GM19043 (cell line): Measurements from ENCODE around the gene TTC34.

Source experiments
- ATAC-seq: cut with Tn5 transposase; IDR thresholded peaks from one replicate; pipeline ENCODE4 v1.9.1; 2021; ENCODE audit warnings: low read depth; ENCODE audit not compliant: unreplicated experiment

TTC34 gene

GRCh38 chr1:2595261-2595811, 206.2 kb downstream of the TTC34 start:
- no peak for ATAC-seq

DNA sequence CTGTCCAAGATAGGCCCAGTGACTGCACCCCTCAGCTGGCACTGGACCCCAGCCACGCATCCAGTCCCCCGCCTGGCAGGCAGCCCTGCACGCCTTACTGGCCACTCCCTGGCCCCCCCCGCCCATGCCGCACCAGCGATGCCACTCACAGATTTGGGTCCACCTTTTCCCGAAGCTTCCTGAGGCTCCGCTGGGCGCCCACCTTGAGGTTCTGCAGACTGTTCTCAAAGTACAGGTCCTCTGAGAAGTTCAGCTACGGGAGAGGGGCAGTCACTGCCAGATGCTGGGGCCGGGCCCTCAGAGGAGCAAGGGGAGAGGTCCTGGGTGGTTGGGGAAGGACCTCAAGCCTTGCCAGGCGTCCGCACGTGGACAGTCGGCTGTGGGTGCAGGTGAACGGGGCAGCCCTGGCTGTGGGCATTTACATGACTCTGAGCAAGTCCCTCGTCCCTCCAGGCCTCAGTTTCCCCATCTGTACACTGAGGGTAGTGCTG, 206.8 kb downstream of the TTC34 start:
- ATAC-seq: no peak

DNA sequence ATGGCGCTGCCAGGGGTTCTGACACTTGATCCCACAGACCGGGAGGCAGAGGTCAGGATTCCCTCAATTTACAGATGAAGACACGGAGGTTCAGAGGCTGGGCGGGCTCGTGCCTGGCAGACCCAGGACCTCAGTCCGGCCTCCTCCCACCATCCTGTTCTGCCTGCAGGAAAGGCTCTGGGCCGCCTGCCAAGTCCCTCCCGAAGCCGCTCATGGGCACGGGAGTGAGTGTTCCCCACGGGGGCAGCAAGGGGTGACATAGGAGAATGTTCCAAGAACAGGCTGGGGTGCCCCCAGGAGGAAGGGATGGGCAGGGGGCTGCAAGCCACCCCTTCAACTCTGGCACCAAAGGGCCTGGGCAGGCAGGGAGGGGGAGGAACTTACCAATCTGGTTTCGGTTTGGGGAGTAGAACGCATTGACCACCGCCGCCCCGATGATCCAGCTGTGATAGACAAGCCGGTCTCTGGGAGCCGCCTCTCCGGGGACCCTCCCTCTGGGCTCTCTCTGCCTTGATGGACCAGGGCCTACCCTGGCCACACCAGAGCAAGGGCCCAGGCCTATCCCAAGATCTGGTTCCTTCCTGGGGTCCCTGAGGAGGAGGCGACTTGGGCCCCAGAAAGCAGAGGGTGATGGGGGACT, 207.4 kb downstream of the TTC34 start:
- ATAC-seq: no peak

GRCh38 chr1:2593251-2593878, 208.1 kb downstream of the TTC34 start:
- ATAC-seq: no peak

- no peak for ATAC-seq
Measured at GRCh38 chr1:2592672-2593071, 208.8 kb downstream of the TTC34 start.

DNA sequence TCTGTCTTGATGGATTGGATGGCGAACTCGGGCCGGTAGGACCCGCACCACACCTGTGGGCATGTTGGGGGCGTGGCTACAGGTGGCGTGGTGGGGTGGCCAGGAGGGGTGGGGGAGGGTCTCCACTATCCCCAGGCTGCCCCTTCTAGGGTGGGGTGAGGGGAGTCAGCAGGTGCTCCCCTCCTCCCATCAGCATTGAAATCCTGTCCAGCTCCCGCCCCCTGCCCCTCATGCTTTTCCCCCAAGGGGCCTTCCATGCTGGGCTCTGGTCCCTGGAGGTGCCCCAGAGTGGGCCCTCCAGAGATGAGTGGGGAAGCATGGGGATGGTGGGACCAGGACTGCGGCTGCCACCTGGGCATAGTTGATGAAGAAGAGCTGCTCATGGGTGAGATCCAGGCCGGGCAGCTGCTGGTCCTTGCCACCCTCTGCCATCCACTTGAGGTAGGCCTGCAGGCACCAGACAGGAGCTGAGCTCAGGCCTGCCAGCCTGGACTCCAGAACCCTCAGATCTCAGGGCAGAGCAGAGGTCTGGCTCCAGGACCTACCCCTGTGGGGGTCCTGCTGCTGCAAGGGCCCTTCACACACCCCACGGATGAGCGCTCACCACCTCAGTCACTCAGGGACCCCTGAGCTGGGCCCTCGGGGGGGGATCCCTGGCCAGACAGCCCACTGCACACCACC, 209.8 kb downstream of the TTC34 start:
- ATAC-seq: no peak

GRCh38 chr1:2591233-2591580, 210.3 kb downstream of the TTC34 start:
- no peak for ATAC-seq

DNA sequence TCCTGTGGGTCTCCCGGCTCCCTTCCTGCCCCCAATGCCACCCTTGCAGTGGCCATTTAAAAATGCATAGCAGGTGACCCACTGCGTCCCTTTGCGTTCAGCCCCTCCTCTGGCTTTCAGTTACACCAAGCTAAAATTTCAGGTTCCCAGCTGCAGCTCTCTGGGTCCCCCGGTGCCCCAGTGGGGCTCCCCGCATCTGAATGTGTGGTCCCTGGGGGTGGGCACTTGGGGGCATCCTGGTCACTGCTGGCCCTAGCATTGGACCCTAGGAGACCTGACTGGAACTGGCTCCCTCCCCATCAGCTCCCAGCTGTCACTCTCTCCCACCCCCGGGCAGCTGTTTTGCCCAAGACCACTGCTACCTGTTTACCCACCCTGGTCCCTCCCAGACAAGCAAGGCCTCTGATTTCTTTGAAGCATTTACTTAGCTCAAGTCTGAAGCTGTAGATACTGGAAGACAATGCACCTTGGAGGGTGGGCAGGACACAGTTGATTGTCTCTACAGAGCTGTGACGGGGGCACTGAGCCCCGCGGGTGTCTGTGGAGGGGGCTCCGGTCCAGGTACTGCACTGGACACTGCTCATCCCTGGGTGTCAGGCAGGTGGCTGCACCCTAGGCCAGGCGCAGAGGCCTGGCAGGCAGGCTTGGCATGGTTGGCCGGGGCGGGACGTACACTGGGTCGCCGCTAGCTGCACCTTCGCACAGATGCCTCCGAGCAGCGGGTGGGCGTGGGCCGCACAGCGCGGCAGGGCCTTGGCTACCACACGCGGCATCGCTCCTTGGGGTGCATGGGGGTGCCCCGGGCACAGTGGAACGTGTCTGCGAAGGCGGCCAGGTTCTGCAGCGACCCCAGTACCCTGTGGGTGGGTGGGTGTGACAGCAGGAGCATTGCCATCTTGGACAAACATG, 211.0 kb downstream of the TTC34 start:
- no peak for ATAC-seq

GRCh38 chr1:2589431-2590232, 211.9 kb downstream of the TTC34 start:
- no peak for ATAC-seq

DNA sequence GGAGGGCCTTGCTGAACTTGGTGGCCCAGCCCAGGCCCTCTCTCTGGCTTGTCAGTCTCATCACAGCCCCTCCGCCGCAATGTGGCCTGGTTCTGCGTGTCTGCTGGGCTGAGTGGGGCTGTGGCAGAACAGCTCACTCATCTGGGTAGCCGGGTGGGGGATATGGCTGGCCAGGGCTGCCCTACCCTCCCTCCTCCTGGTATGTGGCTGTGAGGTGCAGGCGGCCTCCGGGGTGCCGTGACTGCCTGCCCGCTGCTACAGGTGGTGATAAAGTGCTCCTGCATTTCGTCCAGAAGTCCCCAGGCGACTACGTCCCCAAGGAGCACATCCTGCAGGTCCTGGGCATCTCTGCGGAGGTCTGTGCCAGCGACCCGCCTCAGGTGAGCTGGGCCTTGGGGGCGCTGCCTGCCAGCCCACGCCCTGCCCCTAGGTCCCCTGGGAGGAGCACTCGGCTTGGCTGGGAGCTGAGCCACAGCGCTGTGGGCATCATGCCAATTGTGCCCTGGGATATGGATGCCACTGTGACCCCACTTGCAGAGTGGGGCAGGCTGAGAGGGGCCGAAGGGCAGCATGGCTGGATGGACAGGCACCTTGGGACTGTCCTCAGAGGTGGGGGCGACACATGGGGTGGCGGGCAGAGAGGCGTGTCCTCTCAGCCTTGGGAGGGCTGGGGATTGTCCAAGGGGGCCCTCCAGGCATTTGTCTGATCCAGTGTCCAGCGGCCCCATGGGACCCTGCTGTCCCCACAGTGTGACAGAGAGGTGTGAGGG, 212.6 kb downstream of the TTC34 start:
- ATAC-seq: no peak

- no peak for ATAC-seq
Measured at GRCh38 chr1:2587860-2588571, 213.5 kb downstream of the TTC34 start.

DNA sequence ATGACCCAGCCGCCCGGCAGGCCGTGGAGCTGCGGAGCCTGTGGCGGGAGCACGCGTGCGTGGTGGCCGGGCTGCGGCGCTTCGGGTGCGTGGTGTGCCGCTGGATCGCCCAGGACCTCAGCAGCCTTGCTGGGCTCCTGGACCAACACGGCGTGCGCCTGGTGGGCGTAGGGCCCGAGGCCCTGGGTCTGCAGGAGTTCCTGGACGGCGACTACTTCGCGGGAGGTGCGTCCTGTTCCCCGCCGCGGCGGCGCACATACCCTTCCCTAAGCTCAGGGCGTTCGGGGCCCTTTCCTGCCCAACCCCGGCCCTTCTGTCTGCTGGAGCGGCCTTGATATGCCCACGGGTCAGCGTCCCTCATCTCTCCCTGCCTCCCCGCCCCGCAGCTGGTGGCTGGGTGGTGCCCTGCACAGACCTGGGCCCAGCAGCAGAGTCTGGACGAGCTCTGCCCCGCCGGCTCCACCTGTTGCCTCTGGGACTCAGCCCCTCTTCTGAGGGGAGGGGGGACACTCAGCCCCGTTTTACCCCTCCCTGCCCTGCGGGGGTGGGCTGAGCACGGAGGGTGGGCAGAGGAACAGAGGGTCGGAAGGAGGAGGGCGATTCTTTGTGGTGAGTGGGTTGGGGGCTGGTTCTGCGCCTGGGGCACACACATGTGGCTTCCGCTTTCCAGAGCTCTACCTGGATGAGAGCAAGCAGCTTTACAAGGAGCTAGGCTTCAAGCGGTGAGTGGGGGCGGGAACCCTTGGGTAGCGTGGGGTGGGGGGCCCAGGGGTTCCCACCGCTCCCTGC, 214.2 kb downstream of the TTC34 start:
- no peak for ATAC-seq

GRCh38 chr1:2586154-2587070, 215.1 kb downstream of the TTC34 start, which contains the start of gene PRXL2B:
TSS of gene PRXL2B (plus strand) at chr1:2586777. CDS start at chr1:2586886, 109 bp downstream.
- peak; percentile 60 for ATAC-seq
